Femur (tissue), 1 donor: ENCODE measurements around the gene ARHGAP24.
"Not testable (repeated sequence)": the region's sequence is repeated elsewhere in the genome, so short reads cannot be mapped to it uniquely, and the experiment has no call there.

ENCODE experiments used
- DNase-seq: peaks from one replicate; pipeline ENCODE4 v3.0.0-alpha.2; 2017

ARHGAP24 gene

GRCh38 chr4:85784348-85784747, 309.4 kb downstream of the ARHGAP24 start:
- DNase-seq, result no peak

- no peak for DNase-seq
These were observed 310.0 kb downstream of the ARHGAP24 start for GRCh38 chr4:85784947-85785346.

GRCh38 chr4:85787133-85787532, 312.2 kb downstream of the ARHGAP24 start:
- no peak for DNase-seq

GRCh38 chr4:85788604-85789003, 313.7 kb downstream of the ARHGAP24 start:
- no peak for DNase-seq

- DNase-seq, result no peak
These were observed 314.3 kb downstream of the ARHGAP24 start for GRCh38 chr4:85789241-85789640.

- no peak for DNase-seq
These were observed 315.6 kb downstream of the ARHGAP24 start for GRCh38 chr4:85790582-85790981.

- no peak for DNase-seq
These were observed 317.7 kb downstream of the ARHGAP24 start for GRCh38 chr4:85792376-85793232.

- DNase-seq, result no peak
These were observed 318.3 kb downstream of the ARHGAP24 start for GRCh38 chr4:85793233-85793585.

- no peak for DNase-seq
These were observed 323.2 kb downstream of the ARHGAP24 start for GRCh38 chr4:85798012-85798770.

- DNase-seq, result no peak
These were observed 328.9 kb downstream of the ARHGAP24 start for GRCh38 chr4:85803856-85804255.

- DNase-seq, result peak; percentile 74
These were observed 330.9 kb downstream of the ARHGAP24 start for GRCh38 chr4:85805891-85806290.

GRCh38 chr4:85806334-85806733, 331.4 kb downstream of the ARHGAP24 start:
- DNase-seq, result no peak

- peak; percentile 84 for DNase-seq
These were observed 332.4 kb downstream of the ARHGAP24 start for GRCh38 chr4:85807247-85807950.

GRCh38 chr4:85808104-85808503, 333.2 kb downstream of the ARHGAP24 start:
- DNase-seq, result no peak

GRCh38 chr4:85808864-85809263, 333.9 kb downstream of the ARHGAP24 start:
- no peak for DNase-seq

GRCh38 chr4:85812776-85813175, 337.8 kb downstream of the ARHGAP24 start:
- DNase-seq, result no peak

- DNase-seq, result no peak
These were observed 341.0 kb downstream of the ARHGAP24 start for GRCh38 chr4:85815796-85816459.

GRCh38 chr4:85818700-85819099, 343.8 kb downstream of the ARHGAP24 start:
- no peak for DNase-seq

GRCh38 chr4:85820101-85820500, 345.2 kb downstream of the ARHGAP24 start:
- DNase-seq, result not testable (repeated sequence)

GRCh38 chr4:85821688-85822455, 346.9 kb downstream of the ARHGAP24 start:
- DNase-seq, result no peak

GRCh38 chr4:85823295-85823694, 348.3 kb downstream of the ARHGAP24 start:
- DNase-seq, result peak; percentile 42
